ENCODE data around the gene ACP4. TPM values are rescaled to one million over a fixed set of nuclear protein-coding genes. Genes with fewer than 3 reads are reported as not detected.

The ACP4 gene
- total RNA-seq, 1 donor from 2014 or later, result not detected

GRCh38 chr19:50820086-50820485 lies 29.9 kb downstream of the ACP4 start:
- no peaks in the 10 kb centered on the region for H3K36me3 ChIP-seq (ENCODE audit: control insufficient read depth, insufficient read depth, low read length)
- no peak for DNase-seq (ENCODE audit: low read depth)
- TF ChIP-seq, protein P1, sequence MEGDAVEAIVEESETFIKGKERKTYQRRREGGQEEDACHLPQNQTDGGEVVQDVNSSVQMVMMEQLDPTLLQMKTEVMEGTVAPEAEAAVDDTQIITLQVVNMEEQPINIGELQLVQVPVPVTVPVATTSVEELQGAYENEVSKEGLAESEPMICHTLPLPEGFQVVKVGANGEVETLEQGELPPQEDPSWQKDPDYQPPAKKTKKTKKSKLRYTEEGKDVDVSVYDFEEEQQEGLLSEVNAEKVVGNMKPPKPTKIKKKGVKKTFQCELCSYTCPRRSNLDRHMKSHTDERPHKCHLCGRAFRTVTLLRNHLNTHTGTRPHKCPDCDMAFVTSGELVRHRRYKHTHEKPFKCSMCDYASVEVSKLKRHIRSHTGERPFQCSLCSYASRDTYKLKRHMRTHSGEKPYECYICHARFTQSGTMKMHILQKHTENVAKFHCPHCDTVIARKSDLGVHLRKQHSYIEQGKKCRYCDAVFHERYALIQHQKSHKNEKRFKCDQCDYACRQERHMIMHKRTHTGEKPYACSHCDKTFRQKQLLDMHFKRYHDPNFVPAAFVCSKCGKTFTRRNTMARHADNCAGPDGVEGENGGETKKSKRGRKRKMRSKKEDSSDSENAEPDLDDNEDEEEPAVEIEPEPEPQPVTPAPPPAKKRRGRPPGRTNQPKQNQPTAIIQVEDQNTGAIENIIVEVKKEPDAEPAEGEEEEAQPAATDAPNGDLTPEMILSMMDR (IDR thresholded peaks at IDR 0.05; ENCODE audit: insufficient read depth, low read length, poor library complexity, severe bottlenecking), result no peak
- H3K27me3 ChIP-seq (ENCODE audit: control insufficient read depth, insufficient read depth, low read length), result peaks cover 48% of the 10 kb centered on the region
- no peak overlapping the region for H3K4me3 ChIP-seq (ENCODE audit: low read depth, low read length)

GRCh38 chr19:50820549-50821247 lies 30.5 kb downstream of the ACP4 start:
- H3K36me3 ChIP-seq (ENCODE audit: control insufficient read depth, insufficient read depth, low read length), result no peaks in the 10 kb centered on the region
- TF ChIP-seq, protein P1 (IDR thresholded peaks at IDR 0.05; ENCODE audit: insufficient read depth, low read length, poor library complexity, severe bottlenecking), result no peak
- no peak overlapping the region for H3K4me3 ChIP-seq (ENCODE audit: low read depth, low read length)

GRCh38 chr19:50821248-50821612 lies 31.0 kb downstream of the ACP4 start:
- Histone ChIP-seq H3K4me3 (ENCODE audit: low read depth, low read length) (no peak overlapping the region), H3K27me3 (ENCODE audit: control insufficient read depth, insufficient read depth, low read length) (peaks cover 48% of the 10 kb centered on the region), H3K36me3 (ENCODE audit: control insufficient read depth, insufficient read depth, low read length) (no peaks in the 10 kb centered on the region)
- DNase-seq (ENCODE audit: low read depth), result no peak
- TF ChIP-seq, protein P1 (IDR thresholded peaks at IDR 0.05; ENCODE audit: insufficient read depth, low read length, poor library complexity, severe bottlenecking), result no peak

More at GRCh38 chr19:50820549-50821247, 30.5 kb downstream of the ACP4 start:
- DNase-seq (ENCODE audit: low read depth), result no peak
- H3K27me3 ChIP-seq (ENCODE audit: control insufficient read depth, insufficient read depth, low read length), result peaks cover 48% of the 10 kb centered on the region

GRCh38 chr19:50821622-50822021 lies 31.4 kb downstream of the ACP4 start:
- Histone ChIP-seq H3K4me3 (ENCODE audit: low read depth, low read length) (no peak overlapping the region), H3K27me3 (ENCODE audit: control insufficient read depth, insufficient read depth, low read length) (peaks cover 48% of the 10 kb centered on the region), H3K36me3 (ENCODE audit: control insufficient read depth, insufficient read depth, low read length) (no peaks in the 10 kb centered on the region)
- TF ChIP-seq, protein P1 (IDR thresholded peaks at IDR 0.05; ENCODE audit: insufficient read depth, low read length, poor library complexity, severe bottlenecking), result no peak
- DNase-seq (ENCODE audit: low read depth), result no peak

DNA sequence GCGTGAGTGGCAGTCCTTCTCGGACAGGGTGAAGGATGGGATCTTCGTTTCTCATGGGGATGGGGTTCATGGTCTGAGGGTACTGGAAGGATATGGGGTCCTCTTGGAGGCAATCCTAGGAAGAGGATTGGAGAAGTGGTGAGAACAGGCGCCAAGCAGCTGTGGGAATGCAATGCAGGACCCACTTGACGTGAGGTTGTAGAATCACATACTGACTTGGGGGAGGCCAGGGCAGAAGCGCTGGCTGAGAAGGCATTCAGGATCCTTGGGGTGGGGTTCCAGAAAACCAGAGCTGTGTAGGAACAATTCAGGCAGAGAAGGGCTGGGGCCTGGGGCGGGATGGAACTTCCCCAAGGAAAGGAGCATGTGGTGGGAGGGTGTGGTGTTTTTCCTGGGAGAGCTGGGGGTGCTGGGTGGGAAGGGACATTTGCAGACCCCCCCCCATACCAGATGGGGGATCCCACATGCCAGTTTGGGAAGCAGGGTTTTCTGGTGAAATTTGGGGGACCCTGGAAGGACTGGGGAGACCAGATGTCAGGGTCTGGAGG lies 32.5 kb downstream of the ACP4 start:
- no peak for DNase-seq (ENCODE audit: low read depth)
- H3K4me3 ChIP-seq (ENCODE audit: low read depth, low read length), result no peak overlapping the region
- H3K27me3 ChIP-seq (ENCODE audit: control insufficient read depth, insufficient read depth, low read length), result peaks cover 41% of the 10 kb centered on the region
- H3K36me3 ChIP-seq (ENCODE audit: control insufficient read depth, insufficient read depth, low read length), result no peaks in the 10 kb centered on the region
- TF ChIP-seq, protein P1 (IDR thresholded peaks at IDR 0.05; ENCODE audit: insufficient read depth, low read length, poor library complexity, severe bottlenecking), result no peak

Data from kidney epithelial cell (primary cell).